Pancreas (tissue), 10 donors: Measurements from ENCODE around the gene CHGA. TPM values are rescaled to one million over a fixed set of nuclear protein-coding genes. Genes with fewer than 3 reads are reported as not detected.
A peak's percentile ranks its signal among the peaks of the same experiment; 100 is the strongest.

Experiments used
- ATAC-seq, 4 donors: fragments of 200-7000 bp; cut with Tn5 transposase; one replicate each; pipeline versions ENCODE4 v1.8.0 to v1.9.1; 2020; ENCODE audit warnings: mild to moderate bottlenecking in 4 of 4, moderate library complexity in 4 of 4
- DNase-seq, 6 donors: peaks; one replicate each; pipeline ENCODE4 v3.0.0-alpha.2; 2020
- FAIRE-seq: peaks from 2 replicates; lab custom pipeline; 2012; peaks lifted over from hg19 to GRCh38; lab: Jason Lieb, UNC
- H3K27ac ChIP-seq, 4 donors: fragments of 200-600 bp; sonication (generic); 1 replicate in 3 of 4; 2 replicates in 1 of 4; pipeline versions ENCODE4 v1.5.0 to v1.8.0; 2020
- H3K27me3 ChIP-seq, 4 donors: fragments of 200-600 bp; one replicate each; pipeline ENCODE4 v1.8.0; 2021
- H3K36me3 ChIP-seq, 3 donors: fragments of 200-600 bp; sonication (generic) in 1 of 3; one replicate each; pipeline versions ENCODE4 v1.5.0 to v1.8.0; 2020 to 2021
- H3K4me1 ChIP-seq, 3 donors: fragments of 200-600 bp; one replicate each; pipeline ENCODE4 v1.8.0; 2021
- H3K4me3 ChIP-seq, 4 donors: fragments of 200-600 bp; sonication (generic) in 2 of 4; one replicate each; pipeline versions ENCODE4 v1.5.0 to v1.8.0; 2020 to 2021
- H3K9me3 ChIP-seq, 4 donors: fragments of 200-600 bp; one replicate each; pipeline ENCODE4 v1.8.0; 2021
- CTCF ChIP-seq, 4 donors: fragments of 200-600 bp; sonication (generic) in 3 of 4; IDR thresholded peaks; one replicate each; pipeline versions ENCODE4 v1.5.0 to v1.8.0; 2021; ENCODE audit warnings: antibody characterized with exemption in 4 of 4
- WGBS, 2 donors: extraction: QIAGEN DNeasy Blood & Tissue Kit; methylation state at CpG; one replicate each; pipeline ENCODE4 v1.1.7; 2013; 5-methylcytosine and 5-hydroxymethylcytosine counted together
- intact Hi-C, 3 donors: fragments of 100-400 bp; cut with DNase I; formaldehyde crosslinking; loops; one replicate each; pipeline versions ENCODE4 v1.11.1 to v1.14.2; 2022
- polyA plus RNA-seq, 2 donors: library from polyadenylated mRNA; stranded (reverse); fragments of 200-250 nt; gene quantifications; one replicate each; pipeline ENCODE4 v1.2.3, GENCODE V29; 2013
- total RNA-seq, 6 donors: library from RNA; stranded (reverse); fragmentation: NEBNext Ultra II Directional in 4 of 6; extraction: Animal tissue kit (Norgen Biotek cat#: 25700) in 4 of 6; gene quantifications; one replicate each; pipeline versions ENCODE4 v1.2.1 to v1.2.4, GENCODE V29; 2021 to 2023
- donor health status: healthy with polysubstance abuse.
- donor health status: DM: no; HTN: no; CAD: no; lungs with moderate emphysema.
- donor health status: DM: no; HTN: no; CAD: no.
- donor health status: control.
- donor health status: control.
- donor health status: Bipolar disorder and iron deficiency.
- donor health status: DM: yes; HTN: yes; CAD: no.
- donor health status: DM: no; HTN: no; CAD: no.
- donor health status: DM: no; HTN: no; CAD: no.
- donor health status: DM: yes; HTN: yes; CAD: no.

The CHGA gene
- total and polyA plus RNA-seq, 8 donors: 30.3 to 1,505 (median 112) TPM

GRCh38 chr14:92938235-92938875 lies 15.4 kb downstream of the CHGA start:
- intact Hi-C loops: no loop called here
- H3K4me1 ChIP-seq: no peaks in the 10 kb centered on the region
- WGBS, 2 donors: 60 to 61% methylated on average over 9 of the region's 9 CpGs
- H3K36me3 ChIP-seq: peaks cover 0 to 13% (median 0%) of the 10 kb centered on the region in 3 donors
- H3K27me3 ChIP-seq: no peaks in the 10 kb centered on the region
- no peak overlapping the region for H3K27ac ChIP-seq
- no peak for TF ChIP-seq CTCF (IDR thresholded peaks at IDR 0.05)
- DNase-seq (peak in 2 of 6 donors; percentile 24 to 55), FAIRE-seq (no peak), ATAC-seq (peak in 3 of 4 donors; percentile 12 to 35 (median 15))
- no peak overlapping the region for H3K4me3 ChIP-seq
- no peaks in the 10 kb centered on the region for H3K9me3 ChIP-seq

- DNase-seq: peak in 1 of 6 donors; percentile 64
- Histone ChIP-seq H3K4me1 (no peaks in the 10 kb centered on the region), H3K4me3 (no peak overlapping the region), H3K27me3 (no peaks in the 10 kb centered on the region), H3K9me3 (no peaks in the 10 kb centered on the region), H3K36me3 (peaks cover 0 to 13% (median 0%) of the 10 kb centered on the region in 3 donors), H3K27ac (no peak overlapping the region)
- intact Hi-C loops: no loop called here
- TF ChIP-seq CTCF (IDR thresholded peaks at IDR 0.05): no peak
- no peak for ATAC-seq
- FAIRE-seq: no peak
- WGBS, 2 donors: 93 to 95% methylated on average over 27 of the region's 27 CpGs
Measured at GRCh38 chr14:92938890-92939671, 16.1 kb downstream of the CHGA start.

GRCh38 chr14:92939699-92940098 lies 16.7 kb downstream of the CHGA start:
- no peak overlapping the region for H3K27ac ChIP-seq
- intact Hi-C loops: no loop called here
- ATAC-seq (no peak), FAIRE-seq (no peak), DNase-seq (no peak)
- H3K4me3 ChIP-seq: no peak overlapping the region
- TF ChIP-seq CTCF (IDR thresholded peaks at IDR 0.05): no peak
- no peaks in the 10 kb centered on the region for H3K9me3 ChIP-seq
- no peaks in the 10 kb centered on the region for H3K4me1 ChIP-seq
- 84 to 91% methylated on average over 12 of the region's 12 CpGs for WGBS, 2 donors
- no peaks in the 10 kb centered on the region for H3K27me3 ChIP-seq
- peaks cover 0 to 13% (median 0%) of the 10 kb centered on the region in 3 donors for H3K36me3 ChIP-seq

GRCh38 chr14:92940543-92940942 lies 17.6 kb downstream of the CHGA start:
- Histone ChIP-seq H3K27me3 (no peaks in the 10 kb centered on the region), H3K9me3 (no peaks in the 10 kb centered on the region), H3K4me3 (no peak overlapping the region), H3K27ac (no peak overlapping the region), H3K36me3 (peaks cover 0 to 18% (median 0%) of the 10 kb centered on the region in 3 donors), H3K4me1 (no peaks in the 10 kb centered on the region)
- DNase-seq (peak in 1 of 6 donors; percentile 33), ATAC-seq (no peak), FAIRE-seq (no peak)
- intact Hi-C loops: no loop called here
- TF ChIP-seq CTCF (IDR thresholded peaks at IDR 0.05): no peak
- 90 to 94% methylated on average over 11 of the region's 11 CpGs for WGBS, 2 donors
